ENCODE data around the gene PSPN.

PSPN gene

DNA sequence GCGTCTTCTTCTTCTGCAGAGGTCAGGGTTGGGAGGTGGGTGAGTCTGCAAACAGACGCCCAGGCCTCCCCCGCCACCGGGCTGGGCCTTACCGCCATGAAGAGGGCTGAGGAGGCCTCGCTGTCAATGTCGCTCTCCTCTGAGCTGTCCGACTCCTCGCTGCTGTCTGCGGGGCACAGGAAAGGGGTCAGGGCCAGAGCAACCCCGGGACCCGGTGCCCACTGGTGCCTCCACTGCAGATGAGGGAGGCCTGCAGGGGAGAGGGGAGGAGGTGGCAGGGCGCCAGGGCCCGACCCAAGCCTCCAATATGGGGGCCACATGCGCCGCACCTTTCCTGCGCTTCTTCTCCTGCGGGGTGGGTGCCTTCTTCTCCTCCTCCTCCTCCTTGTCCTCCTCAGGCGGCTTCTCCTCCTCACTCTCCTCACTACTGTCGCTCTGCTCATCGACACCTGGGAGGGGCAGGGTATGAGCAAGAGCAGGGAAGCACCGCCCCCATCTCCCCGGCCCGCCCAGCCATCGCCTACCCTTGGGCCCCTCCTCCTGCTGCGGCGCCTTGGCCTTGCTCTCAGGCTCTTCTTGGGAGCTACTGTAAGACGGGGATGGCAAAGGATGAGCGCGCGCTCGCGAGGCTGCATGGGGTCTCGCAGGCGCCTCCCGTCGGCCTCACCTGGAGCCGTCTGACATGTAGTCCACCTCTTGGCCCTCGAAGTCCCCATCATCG, 5.5 kb upstream of the PSPN start:
- Histone ChIP-seq H3K4me2 (ENCODE audit: low read length) (no peak overlapping the region), H3K27me3 (ENCODE audit: low read depth, low read length) (no peaks in the 10 kb centered on the region), H3K9ac (ENCODE audit: low read length) (no peak overlapping the region), H3K27ac (ENCODE audit: low read length) (no peak overlapping the region), H3K79me2 (ENCODE audit: low read length) (no peaks in the 10 kb centered on the region), H3K9me3 (ENCODE audit: insufficient read depth, low read length) (peaks cover 7% of the 10 kb centered on the region; the same call in 1 of the 2 replicates), H3K4me1 (ENCODE audit: low read length) (no peaks in the 10 kb centered on the region), H4K20me1 (ENCODE audit: insufficient read depth, low read length) (no peaks in the 10 kb centered on the region), H3K4me3 (ENCODE audit: low read length) (no peak overlapping the region), H2AFZ (ENCODE audit: low read depth, low read length) (no peak overlapping the region), H3K36me3 (replicated peaks; ENCODE audit: low read depth, low read length) (peaks cover 52% of the 10 kb centered on the region)
- TF ChIP-seq CTCF (IDR thresholded peaks at IDR 0.05; ENCODE audit: low read depth, low read length), result no peak
- no peak for TF ChIP-seq EZH2phosphoT487 (IDR thresholded peaks at IDR 0.05; ENCODE audit: low read depth)

- Histone ChIP-seq H3K4me1 (ENCODE audit: low read length) (no peaks in the 10 kb centered on the region), H3K79me2 (ENCODE audit: low read length) (no peaks in the 10 kb centered on the region), H4K20me1 (ENCODE audit: insufficient read depth, low read length) (no peaks in the 10 kb centered on the region), H3K9me3 (ENCODE audit: insufficient read depth, low read length) (peaks cover 7% of the 10 kb centered on the region; the same call in 1 of the 2 replicates), H3K36me3 (replicated peaks; ENCODE audit: low read depth, low read length) (peaks cover 50% of the 10 kb centered on the region), H3K4me3 (ENCODE audit: low read length) (no peak overlapping the region), H3K27ac (ENCODE audit: low read length) (no peak overlapping the region), H2AFZ (ENCODE audit: low read depth, low read length) (no peak overlapping the region), H3K4me2 (ENCODE audit: low read length) (no peak overlapping the region), H3K27me3 (ENCODE audit: low read depth, low read length) (no peaks in the 10 kb centered on the region), H3K9ac (ENCODE audit: low read length) (no peak overlapping the region)
- TF ChIP-seq EZH2phosphoT487 (IDR thresholded peaks at IDR 0.05; ENCODE audit: low read depth) (no peak), CTCF (IDR thresholded peaks at IDR 0.05; ENCODE audit: low read depth, low read length) (no peak)
Observed at GRCh38 chr19:6379744-6380143, 4.0 kb upstream of the PSPN start.

DNA sequence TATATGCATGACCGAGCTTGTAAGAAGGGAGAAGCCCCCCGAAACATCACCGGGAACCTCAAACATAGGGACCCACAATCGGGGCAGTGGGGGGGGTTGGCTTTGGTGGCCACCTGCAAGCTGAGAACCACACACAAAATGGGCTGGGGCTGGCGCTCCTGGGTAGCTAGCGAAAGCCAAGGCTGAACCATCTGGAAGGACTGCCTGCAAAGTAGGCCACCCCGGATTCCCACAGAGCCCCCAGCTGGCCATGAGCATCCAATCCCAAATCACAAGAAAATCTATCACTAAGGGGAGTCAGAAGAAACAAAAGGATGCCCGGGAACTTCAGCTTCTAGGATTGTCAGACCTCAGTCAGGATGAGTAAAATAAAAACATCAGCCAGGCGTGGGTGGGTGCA, 2.8 kb upstream of the PSPN start:
- Histone ChIP-seq H3K4me2 (ENCODE audit: low read length) (no peak overlapping the region), H3K36me3 (replicated peaks; ENCODE audit: low read depth, low read length) (peaks cover 46% of the 10 kb centered on the region), H4K20me1 (ENCODE audit: insufficient read depth, low read length) (no peaks in the 10 kb centered on the region), H3K27me3 (ENCODE audit: low read depth, low read length) (no peaks in the 10 kb centered on the region), H3K4me1 (ENCODE audit: low read length) (peaks cover 6% of the 10 kb centered on the region), H3K27ac (ENCODE audit: low read length) (no peak overlapping the region), H3K9me3 (ENCODE audit: insufficient read depth, low read length) (peaks cover 7% of the 10 kb centered on the region; the same call in 1 of the 2 replicates), H2AFZ (ENCODE audit: low read depth, low read length) (no peak overlapping the region), H3K9ac (ENCODE audit: low read length) (no peak overlapping the region), H3K4me3 (ENCODE audit: low read length) (no peak overlapping the region), H3K79me2 (ENCODE audit: low read length) (no peaks in the 10 kb centered on the region)
- no peak for TF ChIP-seq EZH2phosphoT487 (IDR thresholded peaks at IDR 0.05; ENCODE audit: low read depth)
- TF ChIP-seq CTCF (IDR thresholded peaks at IDR 0.05; ENCODE audit: low read depth, low read length), result no peak

DNA sequence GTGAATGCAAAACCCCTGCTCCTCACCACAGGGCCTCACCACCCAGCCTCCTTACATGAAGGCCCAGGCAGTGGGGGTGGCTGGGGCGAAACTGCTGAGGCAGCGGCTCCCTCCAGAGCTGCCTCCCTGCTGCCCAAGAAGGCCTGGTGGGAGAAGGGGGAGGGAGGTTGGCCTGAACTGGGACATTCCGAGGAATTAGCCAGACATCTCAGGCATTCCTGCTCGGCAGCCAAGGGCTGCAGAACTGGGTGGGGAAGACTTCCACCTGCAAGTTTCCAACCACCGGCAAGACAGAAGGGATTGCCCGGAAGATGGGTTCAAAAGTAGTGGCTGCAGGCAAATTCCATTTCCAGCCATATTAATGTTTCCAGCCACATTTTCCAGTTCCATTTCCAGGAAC, 2.3 kb upstream of the PSPN start:
- Histone ChIP-seq H3K4me3 (ENCODE audit: low read length) (no peak overlapping the region), H3K9ac (ENCODE audit: low read length) (no peak overlapping the region), H3K4me1 (ENCODE audit: low read length) (peaks cover 6% of the 10 kb centered on the region), H3K36me3 (replicated peaks; ENCODE audit: low read depth, low read length) (peaks cover 41% of the 10 kb centered on the region), H4K20me1 (ENCODE audit: insufficient read depth, low read length) (no peaks in the 10 kb centered on the region), H3K4me2 (ENCODE audit: low read length) (no peak overlapping the region), H3K27me3 (ENCODE audit: low read depth, low read length) (no peaks in the 10 kb centered on the region), H2AFZ (ENCODE audit: low read depth, low read length) (no peak overlapping the region), H3K79me2 (ENCODE audit: low read length) (no peaks in the 10 kb centered on the region), H3K9me3 (ENCODE audit: insufficient read depth, low read length) (peaks cover 7% of the 10 kb centered on the region; the same call in 1 of the 2 replicates), H3K27ac (ENCODE audit: low read length) (no peak overlapping the region)
- TF ChIP-seq CTCF (IDR thresholded peaks at IDR 0.05; ENCODE audit: low read depth, low read length), result no peak

Data from OCI-LY3 (cell line).